Cardiac muscle cell (in vitro differentiated cells and primary cell): ENCODE results near the gene LCN10. TPM values are rescaled to one million over a fixed set of nuclear protein-coding genes. Genes with fewer than 3 reads are reported as not detected.
"Not testable (repeated sequence)": the region's sequence is repeated elsewhere in the genome, so short reads cannot be mapped to it uniquely, and the experiment has no call there.

Experiments used
- DNase-seq, 2 donors: peaks; one replicate each; pipeline versions ENCODE4 v3.0.0 to v3.0.0-alpha.2; 2010 to 2017; ENCODE audit warnings: low read depth in 1 of 2, low spot score in 1 of 2
- H3K27ac ChIP-seq: fragments of 200-600 bp; sonication (generic); 2 replicates; pipeline ENCODE4 v1.5.1; 2016
- H3K27me3 ChIP-seq: fragments of 200-600 bp; sonication (generic); 2 replicates; pipeline ENCODE4 v1.6.0; 2016; ENCODE audit warnings: control low read depth
- H3K36me3 ChIP-seq: fragments of 200-600 bp; sonication (generic); 2 replicates; pipeline ENCODE4 v1.5.1; 2016; ENCODE audit warnings: control low read depth
- H3K4me1 ChIP-seq: fragments of 200-600 bp; sonication (generic); 2 replicates; pipeline ENCODE4 v1.8.1; 2017; ENCODE audit warnings: low read depth, mild to moderate bottlenecking, mixed run types
- H3K4me3 ChIP-seq: fragments of 200-600 bp; sonication (generic); 2 replicates; pipeline ENCODE4 v1.5.1; 2016; ENCODE audit warnings: mild to moderate bottlenecking
- H3K9me3 ChIP-seq: fragments of 200-600 bp; sonication (generic); 2 replicates; pipeline ENCODE4 v1.5.1; 2017; ENCODE audit warnings: low read depth, mild to moderate bottlenecking, control low read depth
- CTCF ChIP-seq: IDR thresholded peaks from 2 replicates; pipeline ENCODE4 v1.5.1; 2012; ENCODE audit warnings: low read depth, mild to moderate bottlenecking, low read length
- polyA plus RNA-seq: library from polyadenylated mRNA; unstranded; fragments of >200 nt; fragmentation: Nextera tagmentation; extraction: Ambion mirVana; gene quantifications from 2 replicates; pipeline ENCODE4 v1.2.1, GENCODE V29; 2016
- total RNA-seq: library from RNA; depleted of rRNA; stranded (reverse); fragments of >200 nt; gene quantifications from 2 replicates; pipeline ENCODE4 v1.2.3, GENCODE V29; 2016

The LCN10 gene
- 0.63 TPM in 1 of 2 replicates, not detected in the other for total RNA-seq
- polyA plus RNA-seq: 0.25 and 0.71 TPM in 2 replicates

GRCh38 chr9:136742591-136743391 lies at the start of gene LCN10:
Gene LCN10, minus strand, starts transcription at chr9:136742940. Its CDS starts 37 bp downstream, at chr9:136742903.
- Histone ChIP-seq H3K27ac (no peak within 1 kb of the TSS), H3K4me3 (no peak within 1 kb of the TSS), H3K36me3 (no peaks in the 10 kb centered on the region), H3K4me1 (no peaks in the 10 kb centered on the region), H3K9me3 (no peaks in the 10 kb centered on the region), H3K27me3 (no peaks in the 10 kb centered on the region)
- TF ChIP-seq CTCF: peak; percentile 46
- peak in 1 of 2 donors; percentile 76 for DNase-seq

- Histone ChIP-seq H3K36me3 (no peaks in the 10 kb centered on the region), H3K27ac (peak overlapping the region; percentile 99), H3K4me1 (peaks cover 57% of the 10 kb centered on the region), H3K27me3 (no peaks in the 10 kb centered on the region), H3K4me3 (peak overlapping the region; percentile 58), H3K9me3 (no peaks in the 10 kb centered on the region)
- TF ChIP-seq CTCF: peak; percentile 97
- DNase-seq: peak; percentile 39 to 61
Observed at GRCh38 chr9:136791516-136792276, 49.0 kb upstream of the LCN10 start.

- no peaks in the 10 kb centered on the region for H3K9me3 ChIP-seq
- H3K27me3 ChIP-seq: no peaks in the 10 kb centered on the region
- peaks cover 54% of the 10 kb centered on the region for H3K4me1 ChIP-seq
- TF ChIP-seq CTCF: no peak
- H3K4me3 ChIP-seq: peak within 1 kb of the TSS; percentile 58
- peak within 1 kb of the TSS; percentile 99 for H3K27ac ChIP-seq
- DNase-seq: peak; percentile 100
- H3K36me3 ChIP-seq: no peaks in the 10 kb centered on the region
Observed at GRCh38 chr9:136790640-136791515, 48.1 kb upstream of the LCN10 start, which contains the start of gene TMEM141. Gene TMEM141, plus strand, starts transcription at chr9:136791344. Its CDS starts 27 bp downstream, at chr9:136791371.

GRCh38 chr9:136789523-136789937 lies 46.8 kb upstream of the LCN10 start:
- no peak for TF ChIP-seq CTCF
- H3K27me3 ChIP-seq: no peaks in the 10 kb centered on the region
- H3K36me3 ChIP-seq: no peaks in the 10 kb centered on the region
- H3K4me3 ChIP-seq: no peak overlapping the region
- no peaks in the 10 kb centered on the region for H3K9me3 ChIP-seq
- DNase-seq: no peak
- peak overlapping the region; percentile 97 for H3K27ac ChIP-seq
- peaks cover 56% of the 10 kb centered on the region for H3K4me1 ChIP-seq

- peak; percentile 19 to 45 for DNase-seq
- Histone ChIP-seq H3K27ac (peak overlapping the region; percentile 97), H3K4me1 (peaks cover 63% of the 10 kb centered on the region)
- not testable (repeated sequence) for H3K9me3 ChIP-seq, H3K27me3 ChIP-seq, H3K36me3 ChIP-seq, H3K4me3 ChIP-seq
Observed at GRCh38 chr9:136788644-136789522, 46.1 kb upstream of the LCN10 start.
